VCaP (cell line): ENCODE results near the gene UBE2J1.

Source experiments
- H3K27ac ChIP-seq: fragments of 450-650 bp; 2 replicates; pipeline ENCODE4 v1.5.1; 2017
- CTCF ChIP-seq: fragments of 450-650 bp; conservative IDR thresholded peaks from 2 replicates; pipeline ENCODE4 v1.5.1; 2017; ENCODE audit warnings: mild to moderate bottlenecking, moderate library complexity

The UBE2J1 gene

DNA sequence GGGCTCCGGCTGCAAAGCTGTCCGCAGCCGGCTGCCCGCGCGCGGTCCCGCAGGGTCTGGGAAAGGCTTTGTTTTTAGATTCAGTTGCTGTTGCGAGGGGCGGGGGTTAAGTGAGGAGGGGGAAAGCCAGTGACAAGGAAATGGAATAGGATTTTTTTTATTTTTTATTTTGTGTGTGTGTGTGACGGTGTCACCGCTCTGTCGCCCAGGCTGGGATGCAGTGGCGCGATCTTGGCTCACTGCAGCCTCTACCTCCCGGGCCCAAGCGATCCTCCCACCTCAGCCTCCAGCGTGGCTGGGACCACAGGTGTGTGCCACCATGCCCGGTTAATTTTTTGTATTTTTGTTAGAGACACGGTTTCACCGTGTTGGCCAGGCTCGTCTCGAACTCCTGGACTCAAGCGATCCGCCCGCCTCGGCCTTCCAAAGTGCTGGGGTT, 615 bp upstream of the UBE2J1 start:
- H3K27ac ChIP-seq = peak overlapping the region; percentile 97
- TF ChIP-seq CTCF = no peak

DNA sequence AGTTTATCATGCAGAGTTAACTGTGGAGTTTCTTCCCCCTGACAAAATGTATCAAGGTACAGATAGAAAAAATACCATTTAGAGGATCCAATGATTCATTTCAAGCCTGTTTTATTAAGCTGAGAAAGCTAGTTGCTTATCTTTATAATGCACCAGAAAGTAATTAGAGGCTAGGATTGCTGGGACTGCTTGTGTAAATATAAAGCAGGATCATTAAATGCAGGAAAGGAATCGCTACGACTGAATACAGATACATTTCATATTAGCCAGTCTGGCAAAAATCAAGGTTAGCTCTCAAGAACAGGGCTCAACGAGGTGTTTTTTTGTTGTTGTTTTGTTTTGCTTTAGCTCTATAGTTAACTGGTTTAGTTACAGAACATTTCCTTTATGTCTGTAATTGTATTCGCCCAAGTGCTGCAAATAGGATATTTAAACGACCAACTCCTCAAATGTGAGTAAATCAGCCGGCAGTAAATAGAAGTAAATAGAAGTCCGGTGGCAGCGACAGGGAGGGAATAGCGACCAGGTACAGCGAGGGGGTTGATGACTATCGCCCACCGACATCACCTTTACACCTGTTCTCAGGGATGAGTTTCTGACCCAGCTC, 748 bp downstream of the UBE2J1 start:
- no peak for TF ChIP-seq CTCF

DNA sequence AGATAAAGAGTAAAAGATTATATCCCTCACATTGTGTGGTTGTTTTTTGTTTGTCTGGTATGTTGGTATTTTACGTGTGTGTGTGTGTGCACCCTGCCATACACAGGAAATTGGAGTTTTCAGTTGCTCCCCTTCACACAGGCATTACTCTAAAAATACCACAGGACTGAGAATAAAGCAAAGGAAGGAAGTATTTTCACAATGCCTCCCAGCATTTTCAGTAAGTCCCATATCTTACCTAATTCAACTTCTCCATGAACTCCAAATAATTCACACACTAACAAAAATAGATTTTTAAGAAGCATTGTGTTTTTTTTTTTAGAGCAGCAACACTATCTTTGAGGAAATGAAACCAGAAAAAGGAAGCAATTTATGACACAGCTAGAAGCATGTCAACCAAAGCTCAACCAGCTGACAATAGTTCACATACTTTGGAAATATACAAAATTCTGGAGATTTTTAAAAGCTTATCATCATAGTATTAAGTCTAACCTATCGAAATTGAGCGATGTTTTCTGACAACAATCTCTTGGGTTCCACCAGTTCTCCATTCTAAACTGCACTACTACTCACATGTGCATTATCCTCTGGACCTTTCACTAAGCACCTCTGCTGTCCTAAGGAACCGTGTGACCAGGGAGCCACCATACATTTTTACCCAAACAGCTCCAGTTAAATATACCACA, 2.1 kb downstream of the UBE2J1 start:
- no peak for TF ChIP-seq CTCF
- H3K27ac ChIP-seq = peak overlapping the region; percentile 97

More for the DNA sequence above, 748 bp downstream of the UBE2J1 start:
- H3K27ac ChIP-seq = peak overlapping the region; percentile 97

GRCh38 chr6:89348372-89348771, 4.2 kb downstream of the UBE2J1 start:
- no peak overlapping the region for H3K27ac ChIP-seq
- TF ChIP-seq CTCF = no peak

GRCh38 chr6:89347825-89348224, 4.7 kb downstream of the UBE2J1 start:
- TF ChIP-seq CTCF = no peak
- H3K27ac ChIP-seq = no peak overlapping the region

GRCh38 chr6:89346433-89346832, 6.1 kb downstream of the UBE2J1 start:
- no peak for TF ChIP-seq CTCF
- H3K27ac ChIP-seq = no peak overlapping the region

DNA sequence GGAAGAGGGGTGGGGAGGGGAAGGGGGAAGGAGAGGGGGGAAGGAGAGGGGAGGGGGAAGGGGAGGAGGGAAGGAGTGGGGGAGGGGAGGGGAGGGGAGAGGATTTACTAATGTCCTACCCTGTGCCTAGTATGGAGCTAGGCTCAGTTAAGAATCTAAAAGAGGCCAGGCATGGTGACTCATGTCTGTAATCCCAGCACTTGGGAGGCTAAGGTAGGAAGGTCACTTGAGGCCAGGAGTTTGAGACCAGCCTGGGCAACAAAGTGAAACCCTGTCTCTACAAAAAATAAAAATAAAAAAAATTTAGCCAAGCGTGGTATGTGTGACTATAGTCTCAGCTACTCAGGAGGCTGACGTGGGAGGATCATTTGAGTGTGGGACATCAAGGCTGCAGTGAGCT, 13.0 kb downstream of the UBE2J1 start:
- TF ChIP-seq CTCF = no peak

More for the DNA sequence above, 13.0 kb downstream of the UBE2J1 start:
- no peak overlapping the region for H3K27ac ChIP-seq
